NCI-H2029 (cell line): ENCODE measurements around the gene SPEM2.

ENCODE experiments used
- DNase-seq: peaks from one replicate; lab custom pipeline; 2025; lab: John Stamatoyannopoulos, UW

Gene SPEM2

GRCh38 chr17:7403977-7404736 is 21.3 kb upstream of the SPEM2 start, which contains the start of gene TMEM256:
TMEM256 (minus strand) TSS chr17:7404097; CDS start chr17:7404084, 13 bp downstream.
- peak; percentile 89 for DNase-seq

DNA sequence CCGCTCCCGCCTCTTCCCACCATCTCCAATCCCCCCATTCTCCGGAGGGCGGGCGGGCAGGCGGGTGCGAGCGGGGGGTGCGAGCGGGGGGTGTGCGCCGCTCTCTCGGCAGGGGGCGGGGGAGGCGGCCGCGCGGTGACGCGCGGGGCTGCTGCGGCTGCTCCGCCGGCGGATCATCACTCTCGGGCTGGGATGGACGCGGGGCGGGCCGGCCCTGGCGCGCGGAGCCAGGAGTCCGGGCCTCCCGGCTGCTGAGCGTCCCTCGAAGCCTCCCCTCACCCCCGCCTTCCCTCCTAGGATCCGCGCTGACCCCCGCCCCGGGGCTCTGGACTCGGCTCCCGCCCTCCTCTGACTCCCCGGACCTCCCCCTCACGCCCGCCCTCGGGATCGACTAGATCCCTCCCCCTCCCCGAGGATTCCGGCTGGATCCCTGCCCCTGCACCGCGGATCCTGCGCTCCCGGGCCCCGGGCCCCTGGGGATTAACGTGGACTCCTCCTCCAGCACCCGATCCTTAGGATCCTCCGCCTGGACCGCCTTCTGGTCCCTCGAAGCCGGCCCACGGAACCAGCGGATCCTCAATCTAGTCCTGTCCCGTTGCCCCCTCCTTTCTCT is 20.6 kb upstream of the SPEM2 start:
- DNase-seq: no peak

- no peak for DNase-seq
These were observed 19.8 kb upstream of the SPEM2 start for GRCh38 chr17:7405350-7406234.

- no peak for DNase-seq
These were observed 19.1 kb upstream of the SPEM2 start for GRCh38 chr17:7406235-7406825.

GRCh38 chr17:7407082-7407481 is 18.3 kb upstream of the SPEM2 start:
- DNase-seq: no peak

GRCh38 chr17:7407485-7408251 is 17.7 kb upstream of the SPEM2 start, which contains the start of gene NLGN2:
NLGN2 (plus strand) TSS chr17:7407845; CDS start chr17:7408256, 411 bp downstream.
- DNase-seq: no peak

DNA sequence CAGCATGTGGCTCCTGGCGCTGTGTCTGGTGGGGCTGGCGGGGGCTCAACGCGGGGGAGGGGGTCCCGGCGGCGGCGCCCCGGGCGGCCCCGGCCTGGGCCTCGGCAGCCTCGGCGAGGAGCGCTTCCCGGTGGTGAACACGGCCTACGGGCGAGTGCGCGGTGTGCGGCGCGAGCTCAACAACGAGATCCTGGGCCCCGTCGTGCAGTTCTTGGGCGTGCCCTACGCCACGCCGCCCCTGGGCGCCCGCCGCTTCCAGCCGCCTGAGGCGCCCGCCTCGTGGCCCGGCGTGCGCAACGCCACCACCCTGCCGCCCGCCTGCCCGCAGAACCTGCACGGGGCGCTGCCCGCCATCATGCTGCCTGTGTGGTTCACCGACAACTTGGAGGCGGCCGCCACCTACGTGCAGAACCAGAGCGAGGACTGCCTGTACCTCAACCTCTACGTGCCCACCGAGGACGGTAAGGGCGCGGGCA is 17.1 kb upstream of the SPEM2 start:
- no peak for DNase-seq

GRCh38 chr17:7408863-7409262 is 16.6 kb upstream of the SPEM2 start:
- DNase-seq: no peak

GRCh38 chr17:7409716-7410115 is 15.7 kb upstream of the SPEM2 start:
- DNase-seq: no peak

DNA sequence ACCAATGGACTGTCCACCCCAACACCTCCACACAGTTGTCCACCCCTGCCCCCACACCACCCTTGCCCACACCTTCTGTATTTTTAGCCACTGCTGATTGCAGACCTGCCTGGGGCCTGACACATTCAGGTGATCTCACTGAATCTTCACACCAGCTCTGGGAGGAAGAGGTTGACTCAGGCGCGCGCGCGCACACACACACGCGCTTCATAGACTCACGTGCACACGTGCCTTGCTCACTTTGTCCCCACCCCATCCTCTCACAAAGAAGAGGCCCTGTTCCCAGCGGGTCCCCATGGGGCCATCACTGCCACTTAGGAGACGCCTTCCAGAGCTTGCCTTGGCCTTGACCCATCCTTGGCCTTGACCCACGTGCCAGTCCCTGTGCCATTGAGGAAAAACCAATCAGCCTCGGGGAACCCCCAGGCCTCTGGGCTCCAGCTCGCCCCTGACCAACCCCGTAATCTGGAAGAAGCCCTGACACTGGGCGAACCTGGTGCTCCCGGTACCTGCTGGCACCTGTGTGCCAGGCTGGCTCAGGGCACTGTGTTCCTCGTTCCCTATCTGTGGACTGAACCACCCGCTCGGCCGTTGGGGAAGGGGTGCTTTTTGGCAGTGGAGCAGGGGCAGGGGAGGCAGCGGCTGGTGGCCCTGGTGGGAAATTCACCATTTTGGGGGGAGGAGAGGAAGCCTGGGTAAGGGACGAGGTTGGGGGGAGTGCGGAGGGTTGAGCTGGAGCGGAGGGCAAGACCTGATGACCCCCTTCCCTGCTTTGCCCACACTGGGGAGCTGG is 14.6 kb upstream of the SPEM2 start:
- DNase-seq: no peak

DNA sequence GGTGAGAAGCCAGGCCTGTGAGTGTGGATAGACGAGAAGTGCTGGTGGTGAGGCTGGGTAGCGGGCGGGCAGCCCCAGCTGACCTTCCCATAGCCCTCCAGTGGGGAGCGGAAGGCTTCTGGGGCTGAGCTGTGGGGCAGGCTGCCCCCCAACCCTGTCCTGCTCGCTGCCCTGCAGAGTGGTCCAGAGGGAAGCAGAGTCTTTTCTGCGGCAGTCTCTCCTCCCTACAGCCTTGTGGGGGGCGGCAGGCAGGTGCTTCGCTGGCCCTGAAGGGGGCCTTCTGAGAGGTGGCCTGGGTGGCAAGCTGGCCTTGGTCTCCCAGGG is 14.0 kb upstream of the SPEM2 start:
- DNase-seq: no peak

DNA sequence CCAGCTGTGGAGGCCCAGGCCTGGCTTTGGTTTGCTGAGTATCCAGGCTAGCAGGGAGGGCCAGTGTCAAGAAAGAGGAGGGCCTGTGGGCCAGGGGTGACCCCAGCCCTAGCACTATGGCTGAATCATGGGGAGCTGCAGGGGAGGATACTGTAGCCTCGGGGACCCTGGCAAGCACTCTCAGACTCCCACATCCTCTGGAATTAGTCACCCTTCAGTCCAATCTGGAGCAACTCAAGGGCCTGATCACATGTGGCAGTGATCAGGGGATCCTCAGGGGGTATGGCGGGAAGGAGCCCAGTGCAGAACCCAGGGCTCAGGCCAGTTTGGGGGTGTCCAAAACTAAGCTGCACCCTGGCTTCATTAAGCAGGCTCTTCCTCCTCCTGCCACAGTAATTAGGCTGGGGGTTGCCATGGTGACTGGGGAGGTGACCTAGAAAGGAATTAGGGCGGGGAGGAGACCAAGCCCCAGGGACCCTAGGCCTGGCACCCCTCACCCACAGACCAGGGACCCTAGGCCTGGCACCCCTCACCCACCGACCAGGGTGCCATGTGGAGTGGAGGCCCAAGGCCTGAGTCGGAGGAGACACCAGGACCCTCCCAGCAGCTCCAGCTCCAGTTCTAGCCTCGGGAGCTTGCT is 11.9 kb upstream of the SPEM2 start:
- DNase-seq: no peak

GRCh38 chr17:7414837-7415236 is 10.6 kb upstream of the SPEM2 start:
- no peak for DNase-seq

DNA sequence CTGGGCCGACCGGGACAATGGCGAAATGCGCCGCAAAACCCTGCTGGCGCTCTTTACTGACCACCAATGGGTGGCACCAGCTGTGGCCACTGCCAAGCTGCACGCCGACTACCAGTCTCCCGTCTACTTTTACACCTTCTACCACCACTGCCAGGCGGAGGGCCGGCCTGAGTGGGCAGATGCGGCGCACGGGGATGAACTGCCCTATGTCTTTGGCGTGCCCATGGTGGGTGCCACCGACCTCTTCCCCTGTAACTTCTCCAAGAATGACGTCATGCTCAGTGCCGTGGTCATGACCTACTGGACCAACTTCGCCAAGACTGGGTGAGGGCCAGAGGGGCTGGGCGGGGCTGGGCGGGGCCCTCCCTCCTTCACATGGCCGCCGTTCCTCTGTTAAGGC is 9.6 kb upstream of the SPEM2 start:
- no peak for DNase-seq

GRCh38 chr17:7416323-7416722 is 9.1 kb upstream of the SPEM2 start:
- no peak for DNase-seq

- DNase-seq: no peak
These were observed 8.3 kb upstream of the SPEM2 start for GRCh38 chr17:7417056-7417655.

DNA sequence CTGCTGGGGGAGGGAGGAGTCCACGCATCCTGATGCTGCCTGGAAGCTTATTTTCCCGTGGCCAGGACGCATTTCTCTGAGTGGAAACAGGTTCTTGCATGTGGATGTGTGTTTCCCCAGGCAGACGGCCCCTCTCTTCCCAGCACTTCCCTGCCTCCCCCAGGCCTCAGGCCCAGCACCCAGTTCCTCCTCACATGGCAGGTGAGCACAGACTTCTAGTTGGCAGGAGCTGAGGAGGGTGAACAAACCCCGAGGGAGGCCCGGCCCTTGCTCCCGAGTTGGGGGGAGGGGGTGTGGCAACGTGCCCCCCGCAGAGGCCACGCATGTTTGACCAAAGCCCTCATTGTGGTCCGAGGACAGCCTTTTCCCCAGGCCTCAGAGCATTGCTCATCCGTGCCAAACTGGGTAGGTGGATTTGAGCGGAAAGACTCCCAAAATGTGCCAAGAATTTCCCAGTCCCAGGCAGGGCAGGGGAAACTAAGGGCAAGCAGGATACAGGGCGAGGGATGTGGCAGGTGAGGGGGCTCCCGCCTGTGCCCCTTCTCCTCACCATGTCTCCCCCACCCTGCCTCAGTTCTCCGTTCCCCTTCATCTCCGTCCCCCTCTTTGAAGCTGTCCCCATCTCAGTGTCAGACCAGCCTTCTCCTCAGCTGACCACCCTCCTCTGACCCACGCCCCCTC is 6.8 kb upstream of the SPEM2 start:
- DNase-seq: no peak

DNA sequence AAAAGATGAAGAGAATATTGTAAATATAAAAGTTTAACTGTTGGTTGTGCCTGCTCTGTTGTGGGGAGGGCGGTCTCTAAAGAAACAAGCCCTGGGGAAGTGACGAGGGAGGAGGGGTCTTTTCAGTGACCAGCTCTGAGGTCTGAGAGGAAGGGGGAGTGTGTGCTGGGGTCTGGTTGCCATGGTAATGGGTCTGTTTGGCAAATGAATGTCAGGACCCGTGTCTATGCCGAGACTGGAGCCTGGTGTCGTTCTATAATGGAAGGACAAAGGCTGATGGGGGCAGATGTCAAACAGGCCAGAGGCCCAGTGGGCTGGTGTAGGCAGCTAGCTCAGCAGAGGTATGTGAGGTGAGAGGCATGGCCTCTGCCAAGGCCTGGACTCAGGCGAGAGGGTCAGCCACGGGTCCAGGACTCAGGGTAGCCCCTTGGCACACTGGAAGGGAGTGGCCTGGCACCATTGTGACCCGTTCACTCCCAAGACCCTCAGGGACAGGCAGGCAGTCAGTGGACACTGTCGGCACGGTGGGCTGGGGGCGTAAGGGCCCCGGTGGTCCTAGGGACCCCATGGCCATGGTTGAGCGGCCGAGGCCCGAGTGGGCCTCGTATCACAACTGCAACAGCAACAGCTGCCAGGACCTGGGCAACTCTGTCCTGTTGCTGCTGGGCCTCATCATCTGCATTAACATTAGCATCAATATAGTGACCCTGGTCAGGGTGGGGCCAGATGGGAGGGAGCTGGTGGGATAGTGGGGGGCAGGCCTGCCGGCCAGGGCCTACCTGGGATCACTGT is 5.4 kb upstream of the SPEM2 start, which contains the start of gene SPEM1:
SPEM1 (plus strand) TSS at position 506 of the 792 bp plus-strand sequence; CDS start at position 567, 61 bp downstream.
- no peak for DNase-seq
